AG04450 (cell line): Measurements from ENCODE around the gene TMEM203. TPM values are rescaled to one million over a fixed set of nuclear protein-coding genes. Genes with fewer than 3 reads are reported as not detected.

ENCODE experiments used
- CTCF ChIA-PET: fragments of 300-600, 350-600 bp; formaldehyde crosslinking; extraction: SDS; loops from one replicate; lab custom pipeline; 2022; ENCODE audit warnings: antibody characterized with exemption, inconsistent platforms; lab: Charles Lee
- POLR2A ChIA-PET: fragments of 350-600 bp; formaldehyde crosslinking; extraction: SDS; loops from one replicate; lab custom pipeline; 2021; ENCODE audit warnings: antibody characterized with exemption, inconsistent platforms; lab: Yijun Ruan, JAX
- DNase-seq: peaks from one replicate; pipeline ENCODE4 v3.0.0-alpha.2; 2011; ENCODE audit warnings: low read depth, low spot score
- H3K27ac ChIP-seq: one replicate; pipeline ENCODE4 v1.5.1; 2012; ENCODE audit warnings: low read depth, low read length, control low read depth
- H3K27me3 ChIP-seq: one replicate; pipeline ENCODE4 v1.6.0; 2012; ENCODE audit warnings: low read length; ENCODE audit not compliant: control insufficient read depth, insufficient read depth
- H3K4me3 ChIP-seq: 2 replicates; pipeline ENCODE4 v1.5.1; 2011; ENCODE audit warnings: mild to moderate bottlenecking, low read depth, low read length, control low read depth
- H3K9me3 ChIP-seq: 2 replicates; pipeline ENCODE4 v1.5.1; 2012; ENCODE audit warnings: low read length; ENCODE audit not compliant: control insufficient read depth, insufficient read depth
- CTCF ChIP-seq: IDR thresholded peaks from 2 replicates; pipeline ENCODE4 v1.5.1; 2011; ENCODE audit warnings: low read depth, low read length, control low read depth, inconsistent platforms
- polyA plus RNA-seq: library from polyadenylated mRNA; depleted of rRNA; stranded (reverse); fragments of >200 nt; gene quantifications from 2 replicates; pipeline ENCODE4 v1.2.3, GENCODE V29; 2011

The TMEM203 gene
- polyA plus RNA-seq, 1 experiment = 50.2 TPM

GRCh38 chr9:137221506-137222111, 16.2 kb upstream of the TMEM203 start:
- POLR2A ChIA-PET = interaction anchor here (0.7 to 1.4 kb wide), 3 partner anchors 13 to 33 kb away, joined by 3 to 6 read pairs (median 3); partner anchors contain the start of gene TUBB4B
- H3K27me3 ChIP-seq = no peaks in the 10 kb centered on the region
- H3K27ac ChIP-seq = no peak overlapping the region
- DNase-seq = no peak
- no peaks in the 10 kb centered on the region; the same call in 1 of the 2 replicates for H3K9me3 ChIP-seq
- TF ChIP-seq CTCF = no peak
- peak overlapping the region; percentile 39 for H3K4me3 ChIP-seq
- CTCF ChIA-PET = no interaction called here

GRCh38 chr9:137221095-137221505, 15.7 kb upstream of the TMEM203 start:
- Histone ChIP-seq H3K27ac (no peak overlapping the region), H3K9me3 (no peaks in the 10 kb centered on the region; the same call in 1 of the 2 replicates), H3K27me3 (no peaks in the 10 kb centered on the region), H3K4me3 (no peak overlapping the region)
- ChIA-PET POLR2A (interaction anchor here (0.7 to 1.4 kb wide), 3 partner anchors 12 to 32 kb away, joined by 3 to 6 read pairs (median 3); partner anchors contain the start of gene TUBB4B), CTCF (no interaction called here)
- DNase-seq = no peak
- TF ChIP-seq CTCF = no peak

GRCh38 chr9:137220317-137221094, 15.1 kb upstream of the TMEM203 start:
- Histone ChIP-seq H3K27me3 (no peaks in the 10 kb centered on the region), H3K9me3 (no peaks in the 10 kb centered on the region; the same call in 1 of the 2 replicates), H3K27ac (no peak overlapping the region), H3K4me3 (no peak overlapping the region)
- POLR2A ChIA-PET = interaction anchor here (1.0 to 1.4 kb wide), 2 partner anchors 12 to 32 kb away, joined by 3 read pairs; no protein-coding TSS in a partner anchor
- CTCF ChIA-PET = no interaction called here
- DNase-seq = no peak
- TF ChIP-seq CTCF = no peak

- POLR2A ChIA-PET = interaction anchor here (1.4 to 1.8 kb wide), 2 partner anchors 21 to 31 kb away, joined by 3 to 10 read pairs; partner anchors contain the start of gene TUBB4B
- CTCF ChIA-PET = no interaction called here
- TF ChIP-seq CTCF = no peak
These were observed 14.4 kb upstream of the TMEM203 start for GRCh38 chr9:137219757-137220316.

More at GRCh38 chr9:137219757-137220316, 14.4 kb upstream of the TMEM203 start:
- Histone ChIP-seq H3K9me3 (no peaks in the 10 kb centered on the region; the same call in 1 of the 2 replicates), H3K4me3 (no peak overlapping the region), H3K27me3 (no peaks in the 10 kb centered on the region), H3K27ac (no peak overlapping the region)
- DNase-seq = no peak
